HG03097 (cell line): ENCODE measurements around the gene FREM2.

Experiments
- ATAC-seq: cut with Tn5 transposase; IDR thresholded peaks from one replicate; pipeline ENCODE4 v1.9.1; 2021; ENCODE audit not compliant: unreplicated experiment, low FRiP score

FREM2 gene

DNA sequence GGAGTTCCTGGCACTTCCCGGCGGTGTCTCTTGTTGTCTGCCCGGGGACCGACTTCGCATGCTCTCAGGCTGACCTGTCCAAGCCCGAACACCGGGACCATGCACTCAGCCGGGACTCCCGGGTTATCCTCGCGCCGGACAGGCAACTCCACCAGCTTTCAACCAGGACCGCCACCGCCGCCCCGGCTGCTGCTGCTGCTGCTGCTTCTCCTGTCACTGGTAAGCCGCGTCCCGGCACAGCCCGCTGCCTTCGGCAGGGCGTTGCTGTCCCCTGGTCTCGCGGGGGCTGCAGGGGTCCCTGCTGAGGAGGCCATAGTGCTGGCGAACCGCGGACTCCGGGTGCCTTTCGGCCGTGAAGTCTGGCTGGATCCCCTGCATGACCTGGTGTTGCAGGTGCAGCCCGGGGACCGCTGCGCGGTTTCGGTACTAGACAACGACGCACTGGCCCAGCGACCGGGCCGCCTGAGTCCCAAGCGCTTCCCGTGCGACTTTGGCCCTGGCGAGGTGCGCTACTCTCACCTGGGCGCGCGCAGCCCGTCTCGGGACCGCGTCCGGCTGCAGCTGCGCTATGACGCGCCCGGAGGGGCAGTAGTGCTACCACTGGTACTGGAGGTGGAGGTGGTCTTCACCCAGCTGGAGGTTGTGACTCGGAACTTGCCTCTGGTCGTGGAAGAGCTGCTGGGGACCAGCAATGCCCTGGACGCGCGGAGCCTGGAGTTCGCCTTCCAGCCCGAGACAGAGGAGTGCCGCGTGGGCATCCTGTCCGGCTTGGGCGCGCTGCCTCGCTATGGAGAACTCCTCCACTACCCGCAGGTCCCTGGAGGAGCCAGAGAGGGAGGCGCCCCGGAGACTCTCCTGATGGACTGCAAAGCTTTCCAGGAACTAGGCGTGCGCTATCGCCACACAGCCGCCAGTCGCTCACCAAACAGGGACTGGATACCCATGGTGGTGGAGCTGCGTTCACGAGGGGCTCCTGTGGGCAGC, 661 bp downstream of the FREM2 start:
- no peak for ATAC-seq

DNA sequence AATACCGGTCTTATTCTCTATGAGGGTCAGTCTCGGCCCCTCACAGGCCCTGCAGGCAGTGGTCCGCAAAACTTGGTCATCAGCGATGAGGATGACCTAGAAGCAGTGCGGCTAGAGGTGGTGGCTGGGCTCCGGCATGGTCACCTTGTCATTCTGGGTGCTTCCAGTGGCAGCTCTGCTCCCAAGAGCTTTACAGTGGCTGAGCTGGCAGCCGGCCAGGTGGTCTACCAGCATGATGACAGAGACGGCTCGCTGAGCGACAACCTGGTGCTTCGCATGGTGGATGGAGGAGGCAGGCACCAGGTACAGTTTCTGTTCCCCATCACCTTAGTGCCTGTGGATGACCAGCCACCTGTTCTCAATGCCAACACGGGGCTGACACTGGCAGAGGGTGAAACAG, 1.8 kb downstream of the FREM2 start:
- ATAC-seq = no peak

DNA sequence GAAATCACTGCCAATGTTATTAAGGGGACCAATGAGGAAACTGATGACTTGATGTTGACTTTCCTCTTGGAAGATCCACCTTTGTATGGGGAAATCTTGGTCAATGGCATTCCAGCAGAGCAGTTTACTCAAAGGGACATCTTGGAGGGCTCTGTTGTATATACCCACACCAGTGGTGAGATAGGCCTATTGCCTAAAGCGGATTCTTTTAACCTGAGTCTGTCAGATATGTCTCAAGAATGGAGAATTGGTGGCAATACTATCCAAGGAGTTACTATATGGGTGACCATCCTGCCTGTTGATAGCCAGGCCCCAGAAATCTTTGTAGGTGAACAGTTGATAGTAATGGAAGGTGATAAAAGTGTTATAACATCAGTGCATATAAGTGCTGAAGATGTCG, 3.4 kb downstream of the FREM2 start:
- ATAC-seq = no peak

DNA sequence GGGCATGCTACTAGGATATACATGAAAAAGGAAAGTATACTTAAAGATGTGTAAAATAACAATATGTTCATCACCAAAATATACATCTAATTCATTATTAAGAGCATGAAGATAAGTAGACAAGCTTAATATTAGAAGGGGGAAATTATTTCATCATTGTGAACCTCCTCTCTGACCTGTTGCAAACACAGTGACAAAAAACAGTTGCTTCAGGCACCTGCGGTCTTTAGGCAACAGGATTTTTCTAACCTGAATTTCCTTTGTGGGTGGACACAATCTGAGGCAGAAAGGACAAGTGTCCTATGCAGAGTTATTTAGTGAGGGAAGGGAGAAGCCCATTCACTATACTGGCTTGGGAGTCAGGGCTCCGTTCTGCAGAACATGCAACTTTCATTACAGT, 6.3 kb downstream of the FREM2 start:
- no peak for ATAC-seq

DNA sequence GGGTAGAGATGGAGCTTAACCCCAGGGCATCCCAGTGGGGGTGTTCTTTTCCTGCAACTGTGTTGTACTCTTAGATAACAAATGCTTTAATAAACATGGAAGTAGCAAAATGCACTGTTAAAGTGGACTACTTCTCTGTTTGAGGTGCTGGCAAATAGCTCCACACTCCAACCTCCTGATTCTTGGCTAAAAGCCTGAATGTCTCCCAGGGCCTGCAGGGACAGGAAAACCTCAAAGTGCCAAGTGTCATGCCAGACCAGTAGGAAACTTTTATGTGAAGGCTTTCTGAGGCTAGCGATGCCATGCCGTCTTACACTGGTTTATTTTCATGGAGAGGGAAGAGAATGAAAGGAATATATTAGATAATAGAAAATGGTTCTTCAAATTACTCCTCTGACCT, 6.8 kb downstream of the FREM2 start:
- no peak for ATAC-seq

DNA sequence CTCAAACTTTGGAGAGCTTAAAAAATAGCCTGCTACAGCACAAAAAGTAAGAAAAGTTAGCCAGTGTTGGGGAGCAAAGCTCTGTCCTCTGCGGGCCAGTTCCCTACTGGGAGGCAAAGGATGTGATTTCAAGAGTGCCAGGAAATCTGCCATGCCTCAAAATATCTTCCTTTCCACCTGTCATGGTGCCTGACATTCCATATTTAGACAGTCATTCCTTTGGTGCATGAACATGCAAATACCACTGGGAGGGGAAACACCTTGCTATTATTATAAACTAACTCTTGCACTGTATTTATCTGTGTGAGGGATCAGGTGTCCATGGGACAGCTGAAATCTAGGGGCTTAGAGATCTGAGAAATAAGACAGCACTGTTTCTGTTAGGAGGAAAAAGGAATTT, 10.3 kb downstream of the FREM2 start:
- no peak for ATAC-seq

DNA sequence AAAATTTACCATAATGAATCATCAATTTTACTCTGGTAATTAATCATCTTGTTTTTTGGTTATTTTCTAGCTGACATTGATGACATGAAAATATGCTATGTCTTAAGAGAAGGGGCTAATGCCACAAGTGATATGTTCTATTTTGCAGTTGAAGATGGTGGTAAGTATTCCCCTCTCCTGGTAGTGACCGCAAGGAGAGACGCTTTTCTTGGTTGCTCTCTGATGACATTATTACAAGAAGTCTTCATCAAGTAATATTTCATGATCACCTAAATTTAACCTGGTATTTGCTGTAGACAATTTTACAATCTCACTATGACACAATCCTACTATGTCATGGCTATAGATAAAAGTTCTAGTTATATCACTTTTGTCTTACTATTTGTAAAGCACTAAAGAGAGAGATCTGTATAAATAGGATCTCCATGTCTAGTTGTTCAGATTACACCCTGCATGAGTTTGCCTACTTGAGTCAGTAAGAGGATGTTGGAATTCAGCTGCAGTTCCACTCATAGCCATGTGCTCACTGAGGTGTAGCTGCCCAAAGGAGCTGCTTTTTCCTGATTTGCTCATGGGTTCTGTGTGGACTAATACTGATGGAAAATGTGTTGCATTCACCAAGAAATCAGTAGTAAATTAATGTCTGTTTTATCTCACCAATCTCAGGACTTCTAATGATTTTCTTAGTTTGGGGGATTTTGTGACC, 10.9 kb downstream of the FREM2 start:
- ATAC-seq = no peak

DNA sequence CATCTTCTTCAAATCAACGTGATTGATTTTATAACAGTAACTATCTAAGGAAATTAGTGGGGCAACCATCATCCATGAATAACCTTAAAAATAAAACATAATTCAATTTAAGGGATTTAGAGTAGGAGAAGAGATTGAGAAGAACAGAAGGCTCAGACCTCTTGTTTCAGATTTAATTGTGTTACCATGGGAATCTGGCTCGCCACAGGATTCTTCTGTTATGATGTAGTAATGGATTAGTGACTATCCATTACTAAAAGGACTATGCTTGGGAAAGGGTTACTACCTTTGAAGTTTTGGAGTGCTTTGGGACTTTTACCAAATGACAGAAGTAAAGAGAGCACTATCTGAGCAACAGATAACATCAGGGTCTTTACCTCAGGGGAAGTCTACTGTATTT, 13.2 kb downstream of the FREM2 start:
- no peak for ATAC-seq

DNA sequence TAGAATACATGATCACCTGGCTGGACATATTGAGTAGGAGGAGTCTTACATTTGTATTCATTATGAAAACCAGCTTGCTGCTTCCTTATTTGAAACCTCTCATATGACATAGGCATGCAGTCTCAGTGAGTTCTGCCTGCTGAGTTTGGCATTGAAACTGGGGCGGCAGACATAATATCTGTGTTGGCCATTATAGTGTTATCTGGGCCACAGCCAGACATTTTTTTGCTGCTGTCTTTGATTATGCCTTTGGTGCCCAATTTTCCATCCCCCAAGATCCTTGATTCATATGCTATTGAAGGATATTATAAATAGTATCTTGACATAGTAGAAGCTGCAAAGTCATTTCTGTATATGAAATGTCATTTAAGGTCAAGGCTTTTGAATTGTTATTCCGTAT, 15.8 kb downstream of the FREM2 start:
- ATAC-seq = no peak

DNA sequence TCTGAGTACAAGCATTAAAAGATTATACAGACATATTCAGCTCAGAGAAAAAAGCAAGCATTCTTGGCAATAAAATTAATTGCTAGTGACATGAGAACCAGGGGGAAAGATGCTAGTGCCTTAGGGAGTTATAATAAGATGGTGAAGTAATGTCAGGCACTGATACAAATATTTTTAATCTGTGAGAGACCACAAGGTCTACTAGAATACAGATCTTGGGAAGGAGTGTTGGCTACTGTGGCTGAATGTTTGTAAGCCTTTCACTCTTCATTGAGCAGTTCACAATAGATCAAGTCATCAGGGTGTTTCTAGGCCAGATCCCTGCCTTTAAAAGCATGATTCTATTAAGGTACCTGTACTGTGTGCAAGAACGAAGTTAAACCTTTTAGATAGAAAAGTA, 16.4 kb downstream of the FREM2 start:
- ATAC-seq = no peak

DNA sequence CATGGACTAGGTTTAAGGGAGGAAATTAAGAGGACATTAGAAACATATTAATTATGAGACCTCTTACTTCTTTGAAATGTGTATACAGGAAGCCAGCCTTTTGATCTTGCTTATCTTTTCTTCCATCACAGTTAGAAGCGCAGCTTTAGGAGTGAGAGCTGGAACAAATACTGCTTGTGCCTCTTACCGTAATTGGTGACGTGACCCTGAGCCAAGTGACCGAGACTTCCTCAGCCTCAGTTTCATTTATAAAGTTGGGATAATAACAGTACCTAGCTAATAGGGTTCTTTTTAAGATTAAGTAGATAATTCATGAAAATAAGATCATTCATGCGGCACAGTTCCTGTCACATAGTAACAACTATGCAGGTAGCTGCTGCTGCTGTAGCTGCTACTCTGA, 18.5 kb downstream of the FREM2 start:
- no peak for ATAC-seq

DNA sequence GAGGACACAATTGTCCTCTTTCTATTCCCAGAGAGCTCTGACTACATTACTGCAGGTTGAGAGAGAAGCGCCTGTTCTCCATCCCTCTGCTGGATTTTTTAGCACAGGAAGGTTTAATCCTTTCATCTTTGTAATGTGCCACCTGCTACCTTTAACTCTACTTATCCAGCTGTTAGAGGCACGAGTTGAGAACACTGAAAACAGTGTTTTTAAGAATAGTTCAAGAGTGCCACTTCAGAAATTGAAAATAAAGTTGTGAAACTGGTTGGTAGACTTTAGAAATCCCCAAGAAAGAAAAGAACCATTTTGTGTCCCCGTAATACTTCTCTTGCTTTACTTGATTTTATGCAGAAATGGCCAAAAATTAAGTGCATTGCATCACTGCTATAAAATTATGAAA, 20.6 kb downstream of the FREM2 start:
- ATAC-seq = no peak

DNA sequence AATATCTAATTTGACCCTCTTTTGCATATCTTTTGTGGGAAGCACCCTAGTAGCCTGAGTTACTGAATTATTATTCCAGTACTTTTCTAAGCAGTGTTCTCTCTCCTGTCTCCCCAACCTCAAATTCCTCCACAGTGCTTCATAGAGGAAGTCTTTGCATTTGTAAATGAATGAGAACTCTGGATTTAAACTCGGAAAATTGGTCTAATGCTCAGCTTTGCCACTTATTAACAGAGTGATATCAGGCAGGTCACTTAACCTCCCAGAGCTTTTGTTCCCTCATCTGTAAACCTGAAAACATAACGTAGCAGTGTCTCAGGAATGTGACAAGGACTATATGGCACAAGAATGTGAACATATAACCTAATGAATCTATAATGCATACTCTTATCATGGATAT, 26.2 kb downstream of the FREM2 start:
- no peak for ATAC-seq

DNA sequence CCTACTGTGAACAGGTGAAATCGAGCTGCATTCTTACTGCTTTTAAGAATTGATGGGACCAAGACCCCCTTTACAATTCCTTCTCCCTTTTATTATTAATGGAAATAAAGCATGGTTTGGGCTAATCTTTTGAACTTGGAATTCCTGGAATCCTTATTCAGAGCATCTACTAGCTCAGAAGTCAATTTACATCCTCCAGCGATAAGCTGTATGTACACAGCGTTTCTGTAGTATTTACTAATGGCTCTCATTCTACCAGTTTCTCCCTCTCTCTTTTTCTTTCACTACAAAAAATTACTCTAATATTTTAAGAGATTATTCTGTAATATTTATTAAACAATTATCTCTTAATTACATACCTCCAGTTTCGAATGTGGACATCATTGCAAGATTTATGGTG, 31.5 kb downstream of the FREM2 start:
- no peak for ATAC-seq

DNA sequence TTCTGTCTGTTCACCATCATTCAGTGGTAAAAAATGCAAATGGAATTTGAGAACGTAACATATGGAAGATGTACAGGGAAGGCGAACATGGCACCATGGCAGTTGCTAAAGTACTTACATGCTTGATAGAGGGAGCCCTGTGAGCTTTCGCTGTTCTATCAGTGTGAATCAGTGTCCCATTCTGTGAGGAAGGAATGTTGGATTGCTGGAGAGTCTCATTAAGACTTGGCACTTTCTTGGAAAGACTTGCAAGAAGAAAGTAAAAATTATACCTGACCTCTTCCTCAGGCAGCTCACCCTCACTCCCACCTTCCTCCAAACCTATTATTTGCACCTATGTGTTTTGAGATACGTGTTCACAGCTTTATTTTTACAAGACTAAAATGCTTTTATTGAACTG, 43.5 kb downstream of the FREM2 start:
- ATAC-seq = no peak

DNA sequence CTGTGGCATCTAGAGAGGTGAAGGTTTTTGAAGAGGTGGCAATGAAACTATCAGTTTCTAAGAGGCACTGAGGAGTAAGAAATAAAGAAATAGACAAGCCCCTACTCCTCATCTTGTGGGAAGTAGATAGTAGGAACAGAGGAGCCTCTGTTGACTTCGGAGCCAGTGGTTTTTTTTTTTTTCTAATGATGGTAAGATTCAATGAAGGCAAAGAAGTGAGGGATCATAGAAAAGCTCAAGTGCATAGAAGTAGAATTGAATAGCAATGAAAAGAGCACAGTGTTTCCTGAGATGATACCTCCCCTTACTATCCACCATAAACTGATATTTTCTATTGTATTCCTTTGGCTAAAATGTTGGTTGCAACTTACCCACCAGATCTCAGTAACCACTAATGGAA, 46.3 kb downstream of the FREM2 start:
- ATAC-seq = no peak

DNA sequence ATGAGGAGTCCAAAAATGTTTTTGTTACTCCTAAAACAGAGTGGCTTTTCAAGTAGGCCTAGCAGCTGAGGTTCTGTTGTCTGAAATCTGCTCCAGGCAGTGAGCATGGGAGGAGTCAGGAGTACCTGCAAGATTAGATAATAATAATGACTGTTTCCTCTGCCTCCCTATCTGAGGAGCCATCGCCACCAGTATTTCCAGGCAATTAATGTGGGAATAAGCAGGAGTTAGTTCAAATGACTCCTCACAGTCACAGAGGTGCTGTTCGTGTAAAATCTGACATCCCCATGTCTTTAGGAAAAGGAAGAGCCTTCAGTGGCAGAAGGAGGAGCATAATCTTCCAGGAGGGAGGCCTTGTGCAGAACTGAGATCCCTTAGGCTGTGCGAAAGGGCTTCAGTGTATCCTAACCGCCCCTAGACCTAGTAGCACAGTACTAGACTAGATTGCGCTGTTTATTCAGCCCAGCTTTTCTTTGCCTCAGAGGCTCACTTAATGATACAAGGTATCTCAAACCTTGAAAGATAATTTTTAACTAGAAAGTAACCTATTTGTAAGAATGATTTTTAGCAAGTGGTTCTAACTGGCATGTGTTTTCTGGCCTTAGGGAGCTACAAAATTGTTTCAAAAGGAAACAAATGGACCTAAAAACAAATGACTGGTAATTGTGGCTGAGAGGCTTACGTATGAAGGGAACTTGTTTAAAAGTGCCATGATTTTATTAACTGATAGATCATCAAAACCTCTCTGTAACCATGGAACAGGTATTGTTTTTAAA, 49.0 kb downstream of the FREM2 start:
- no peak for ATAC-seq

DNA sequence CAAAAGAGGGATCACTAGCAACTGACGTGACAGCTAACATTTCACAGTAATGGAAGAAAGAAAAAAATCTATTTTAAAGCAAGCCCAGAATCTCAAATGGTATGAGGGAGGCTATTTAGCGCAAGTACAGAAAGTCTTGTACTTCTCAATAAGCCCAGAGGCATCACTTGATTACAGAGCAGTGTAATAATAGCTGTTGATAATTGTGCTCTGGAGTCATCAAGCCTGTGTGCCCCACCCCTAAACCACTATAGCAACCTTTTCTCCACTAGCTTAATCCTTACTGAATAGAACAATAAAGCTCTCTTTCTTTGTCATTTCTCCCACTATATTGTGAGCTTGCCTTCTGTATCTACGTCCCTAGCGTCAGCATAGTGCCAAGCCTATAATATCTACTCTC, 56.6 kb downstream of the FREM2 start:
- ATAC-seq = no peak

DNA sequence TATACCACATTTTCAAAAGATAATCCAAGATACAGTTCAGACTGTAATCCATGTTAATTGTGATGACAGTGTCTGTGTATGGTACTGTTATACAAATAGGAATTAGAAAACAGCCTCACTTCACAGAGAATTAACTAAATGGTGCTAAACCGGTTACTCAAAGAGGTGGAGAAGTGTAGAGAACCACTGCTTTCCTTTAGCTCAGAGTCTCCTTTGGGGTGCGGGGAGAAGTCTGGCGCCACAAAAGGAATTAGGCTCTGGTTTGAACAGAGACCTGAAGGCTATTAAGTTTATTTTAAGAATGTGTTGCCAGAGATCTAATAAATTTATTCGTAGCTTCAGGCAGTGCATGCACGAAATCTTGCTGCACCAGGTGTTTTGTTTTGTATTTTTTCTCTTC, 65.8 kb downstream of the FREM2 start:
- ATAC-seq = no peak

DNA sequence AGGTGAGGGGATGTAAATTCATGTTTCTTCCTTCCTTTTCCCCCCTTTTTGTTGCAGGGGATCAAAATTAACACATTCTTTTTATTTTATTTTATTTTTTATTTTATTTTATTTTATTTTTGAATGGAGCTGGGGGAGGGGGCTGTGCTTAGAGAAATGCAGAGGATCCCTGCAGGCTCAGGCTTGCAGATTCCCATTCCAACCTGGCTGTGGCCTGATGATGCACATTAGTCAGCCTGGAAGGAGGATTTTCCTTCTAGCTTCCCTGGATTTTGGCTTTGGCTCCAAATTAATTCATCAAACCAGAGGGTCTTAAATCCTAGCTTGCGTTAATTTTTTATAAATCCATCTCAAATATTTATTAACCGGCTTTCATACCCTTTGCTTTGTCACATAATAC, 67.0 kb downstream of the FREM2 start:
- no peak for ATAC-seq

DNA sequence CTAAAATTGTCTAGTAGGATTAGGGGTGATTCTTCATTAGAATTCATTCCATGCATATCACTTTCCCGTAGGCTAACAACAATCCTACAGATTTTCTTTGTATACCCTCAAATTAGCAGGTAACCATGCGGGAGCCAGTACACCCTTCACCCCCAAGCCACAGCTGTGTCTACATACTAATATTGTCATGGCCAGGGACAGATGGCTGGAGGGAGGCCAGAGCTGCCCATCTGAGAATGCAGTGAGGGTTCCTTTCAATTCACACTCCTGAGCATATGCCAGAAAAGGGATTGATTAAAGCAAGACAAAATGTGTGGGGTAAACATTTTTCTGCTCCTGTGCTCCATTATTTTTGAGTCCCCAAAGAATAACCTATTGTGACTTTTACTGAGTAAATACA, 68.9 kb downstream of the FREM2 start:
- no peak for ATAC-seq
